Transverse colon (tissue), 3 donors: ENCODE results near the gene C9orf78.

Source experiments
- POLR2A ChIP-seq: fragments of 450-650 bp; IDR thresholded peaks from one replicate; pipeline ENCODE4 v1.6.1; 2016; ENCODE audit warnings: antibody characterized with exemption, mild to moderate bottlenecking, moderate library complexity
- TF ChIP-seq, protein P1 (sequence below), 5 experiments: fragments of 200-600 bp in 3 of 5; fragments of 450-650 bp in 2 of 5; sonication (generic) in 3 of 5; IDR thresholded peaks; 1 replicate in 2 of 5; 2 replicates in 3 of 5; pipeline ENCODE4 v1.5.1; 2016 to 2017; ENCODE audit warnings: antibody characterized with exemption in 5 of 5, inconsistent platforms in 3 of 5, mild to moderate bottlenecking in 2 of 5, moderate library complexity in 1 of 5

DNA sequence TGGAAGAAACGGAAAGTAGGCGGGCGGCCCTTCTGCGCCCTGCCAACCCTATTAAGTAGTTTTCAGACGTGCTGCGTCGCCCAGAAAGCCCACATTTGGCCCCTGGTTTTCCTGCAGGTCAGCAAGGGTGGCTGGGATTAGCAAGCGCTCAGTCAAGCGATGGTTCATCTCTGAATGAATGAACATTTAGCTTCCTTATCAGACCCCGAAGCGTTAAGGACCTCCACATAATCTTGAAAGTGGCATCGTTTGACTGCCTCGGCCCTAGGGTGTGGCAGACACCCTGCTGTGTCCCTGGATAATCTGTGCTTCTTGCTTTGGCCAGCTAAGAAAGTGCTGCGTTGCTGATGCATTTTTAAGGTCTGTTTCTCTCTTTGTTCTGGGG is 31.4 kb downstream of the C9orf78 start:
- TF ChIP-seq POLR2A, result no peak
- TF ChIP-seq, protein P1, sequence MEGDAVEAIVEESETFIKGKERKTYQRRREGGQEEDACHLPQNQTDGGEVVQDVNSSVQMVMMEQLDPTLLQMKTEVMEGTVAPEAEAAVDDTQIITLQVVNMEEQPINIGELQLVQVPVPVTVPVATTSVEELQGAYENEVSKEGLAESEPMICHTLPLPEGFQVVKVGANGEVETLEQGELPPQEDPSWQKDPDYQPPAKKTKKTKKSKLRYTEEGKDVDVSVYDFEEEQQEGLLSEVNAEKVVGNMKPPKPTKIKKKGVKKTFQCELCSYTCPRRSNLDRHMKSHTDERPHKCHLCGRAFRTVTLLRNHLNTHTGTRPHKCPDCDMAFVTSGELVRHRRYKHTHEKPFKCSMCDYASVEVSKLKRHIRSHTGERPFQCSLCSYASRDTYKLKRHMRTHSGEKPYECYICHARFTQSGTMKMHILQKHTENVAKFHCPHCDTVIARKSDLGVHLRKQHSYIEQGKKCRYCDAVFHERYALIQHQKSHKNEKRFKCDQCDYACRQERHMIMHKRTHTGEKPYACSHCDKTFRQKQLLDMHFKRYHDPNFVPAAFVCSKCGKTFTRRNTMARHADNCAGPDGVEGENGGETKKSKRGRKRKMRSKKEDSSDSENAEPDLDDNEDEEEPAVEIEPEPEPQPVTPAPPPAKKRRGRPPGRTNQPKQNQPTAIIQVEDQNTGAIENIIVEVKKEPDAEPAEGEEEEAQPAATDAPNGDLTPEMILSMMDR (IDR thresholded peaks at IDR 0.05), result no peak
